Epithelial cell of esophagus (primary cell): Measurements from ENCODE around the gene FGD2.

Source experiments
- DNase-seq: peaks from one replicate; pipeline ENCODE4 v3.0.0; 2010; ENCODE audit warnings: low read depth
- H3K4me3 ChIP-seq: 2 replicates; pipeline ENCODE4 v1.5.1; 2011; ENCODE audit warnings: mild to moderate bottlenecking, low read length, control low read depth
- CTCF ChIP-seq: IDR thresholded peaks from 2 replicates; pipeline ENCODE4 v1.5.1; 2011; ENCODE audit warnings: low read depth, mild to moderate bottlenecking, low read length, control low read depth, inconsistent platforms; ENCODE audit not compliant: insufficient read depth; ENCODE audit errors: missing control alignments

FGD2 gene

GRCh38 chr6:37025621-37026466 is 20.4 kb downstream of the FGD2 start:
- DNase-seq: no peak
- TF ChIP-seq CTCF: no peak
- no peak overlapping the region for H3K4me3 ChIP-seq

GRCh38 chr6:37027036-37027720 is 21.7 kb downstream of the FGD2 start:
- no peak for TF ChIP-seq CTCF
- peak; percentile 35 for DNase-seq
- no peak overlapping the region for H3K4me3 ChIP-seq

- DNase-seq: no peak
- TF ChIP-seq CTCF: no peak
These were observed 22.5 kb downstream of the FGD2 start for GRCh38 chr6:37027811-37028469.

GRCh38 chr6:37029249-37029971 is 24.0 kb downstream of the FGD2 start:
- H3K4me3 ChIP-seq: no peak overlapping the region
- peak; percentile 47 for TF ChIP-seq CTCF
- DNase-seq: peak; percentile 76

More at GRCh38 chr6:37027811-37028469, 22.5 kb downstream of the FGD2 start:
- H3K4me3 ChIP-seq: no peak overlapping the region

GRCh38 chr6:37030599-37030998 is 25.1 kb downstream of the FGD2 start:
- no peak for DNase-seq
- TF ChIP-seq CTCF: no peak
- no peak overlapping the region for H3K4me3 ChIP-seq

- no peak for DNase-seq
- no peak overlapping the region for H3K4me3 ChIP-seq
- TF ChIP-seq CTCF: no peak
These were observed 26.8 kb downstream of the FGD2 start for GRCh38 chr6:37032239-37032638.
